ENCODE results near the gene DLGAP1. TPM values are rescaled to one million over a fixed set of nuclear protein-coding genes. Genes with fewer than 3 reads are reported as not detected.

DLGAP1 gene
- total and polyA plus RNA-seq, 2 of the 8 experiments (the other 6 are each of a cell fraction or from before 2014, with no cell fraction given) = 11.8 to 16.9 TPM

DNA sequence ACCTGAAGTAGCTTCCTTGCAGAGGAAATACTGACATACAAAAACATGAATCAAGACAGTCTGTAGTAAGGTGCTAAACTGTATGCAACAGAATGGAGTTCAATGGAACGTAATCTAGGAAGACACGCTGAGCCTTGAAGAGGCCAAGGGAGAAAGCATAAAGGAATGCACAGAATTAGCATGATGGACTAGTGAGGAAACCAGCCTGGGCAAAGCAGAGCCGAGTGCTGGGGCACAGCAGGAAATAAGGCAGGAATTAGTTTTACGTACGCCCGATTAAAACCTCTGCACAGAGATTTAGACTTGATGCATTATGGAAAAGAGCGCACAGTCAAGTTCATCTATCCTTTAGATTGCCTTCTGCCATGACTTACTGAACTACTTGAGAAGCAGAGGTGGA is 200.3 kb downstream of the DLGAP1 start:
- Histone ChIP-seq H3K4me2 (ENCODE audit: insufficient read depth in 1 of 2, low read depth in 2 of 2, low read length in 2 of 2) (no peak overlapping the region; a peak in 1 of 4 replicates), H4K5ac (ENCODE audit: insufficient read length, low read depth, low read length) (no peak overlapping the region)
- POLR2A ChIA-PET (ENCODE audit: partially characterized antibody) = no interaction called here
- TF ChIP-seq POU5F1 (IDR thresholded peaks at IDR 0.05; ENCODE audit: low read depth, low read length) = no peak
- no peak for TF ChIP-seq TCF12 (IDR thresholded peaks at IDR 0.05; ENCODE audit: low read depth, low read length)
- no peak for TF ChIP-seq HDAC6 (IDR thresholded peaks at IDR 0.05; ENCODE audit: low read depth, low read length)
- no peak for TF ChIP-seq CTBP2 (IDR thresholded peaks at IDR 0.05; ENCODE audit: borderline replicate concordance, insufficient read depth, insufficient read length, low read length)
- TF ChIP-seq SP1 (IDR thresholded peaks at IDR 0.05; ENCODE audit: low read depth, low read length) = no peak
- no peak for TF ChIP-seq CHD2 (IDR thresholded peaks at IDR 0.05; ENCODE audit: low read length)
- no peak for TF ChIP-seq BACH1 (IDR thresholded peaks at IDR 0.05; ENCODE audit: low read length)
- TF ChIP-seq EGR1 (IDR thresholded peaks at IDR 0.05; ENCODE audit: borderline replicate concordance, low read depth, low read length) = no peak
- TF ChIP-seq POLR2A (IDR thresholded peaks at IDR 0.05; ENCODE audit: control extremely low read depth in 1 of 2, low read depth in 2 of 2, low read length in 2 of 2) = no peak
- no peak for TF ChIP-seq ZNF274 (IDR thresholded peaks at IDR 0.05; ENCODE audit: borderline replicate concordance, extremely low read depth, low read length)
- no peak for TF ChIP-seq NANOG (IDR thresholded peaks at IDR 0.05; ENCODE audit: insufficient read depth, low read depth, low read length, poor library complexity, severe bottlenecking)
- TF ChIP-seq GTF2F1 (IDR thresholded peaks at IDR 0.05; ENCODE audit: borderline replicate concordance, low read depth, low read length) = no peak
- TF ChIP-seq, protein P1, sequence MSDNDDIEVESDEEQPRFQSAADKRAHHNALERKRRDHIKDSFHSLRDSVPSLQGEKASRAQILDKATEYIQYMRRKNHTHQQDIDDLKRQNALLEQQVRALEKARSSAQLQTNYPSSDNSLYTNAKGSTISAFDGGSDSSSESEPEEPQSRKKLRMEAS (IDR thresholded peaks at IDR 0.05) = no peak
- no peak for TF ChIP-seq TEAD4 (IDR thresholded peaks at IDR 0.05; ENCODE audit: low read depth, low read length)
- TF ChIP-seq TAF1 (IDR thresholded peaks at IDR 0.05; ENCODE audit: low read depth, low read length) = no peak

More for the DNA sequence above, 200.3 kb downstream of the DLGAP1 start:
- no peak overlapping the region for H4K8ac ChIP-seq (ENCODE audit: extremely low read depth, insufficient read depth, low read length)
- no peak overlapping the region for H3K18ac ChIP-seq (ENCODE audit: extremely low read depth, low read length)
- no peak overlapping the region for H2BK12ac ChIP-seq (ENCODE audit: low read depth, low read length)
- H3K23me2 ChIP-seq (ENCODE audit: low read depth, low read length) = no peaks in the 10 kb centered on the region
- no peak overlapping the region for H3K56ac ChIP-seq (replicated peaks; ENCODE audit: insufficient read length, low read depth, low read length)
- H2BK120ac ChIP-seq (replicated peaks; ENCODE audit: low read depth, low read length) = no peak overlapping the region
- FAIRE-seq (peak; percentile 62), DNase-seq (ENCODE audit: low read depth in 1 of 2, low spot score in 2 of 2) (no peak)
- no peak overlapping the region for H3K27ac ChIP-seq (ENCODE audit: low read depth, low read length)
- H2BK20ac ChIP-seq (ENCODE audit: low read length) = no peak overlapping the region
- no peak overlapping the region for H2BK5ac ChIP-seq (ENCODE audit: low read depth, low read length)
- no peak overlapping the region for H2AK5ac ChIP-seq (ENCODE audit: low read depth, low read length)
- H3K27me3 ChIP-seq (replicated peaks in 1 of 4; ENCODE audit: control insufficient read depth in 3 of 4, extremely low read depth in 1 of 4, insufficient read depth in 3 of 4, low read length in 3 of 4) = no peaks in the 10 kb centered on the region
- H3K4me1 ChIP-seq (replicated peaks in 1 of 4; ENCODE audit: control insufficient read depth in 3 of 4, insufficient read depth in 4 of 4, low read length in 3 of 4) = peaks cover 0 to 7% (median 4%) of the 10 kb centered on the region in 4 experiments; a peak in 3 of 7 replicates
- no peaks in the 10 kb centered on the region; the same call in 1 of the 2 replicates for H3K79me1 ChIP-seq (ENCODE audit: low read depth, low read length)
- no peak overlapping the region for H2BK15ac ChIP-seq (ENCODE audit: low read length)
- H3K9me3 ChIP-seq (ENCODE audit: insufficient read depth in 2 of 2, low read depth in 1 of 2, low read length in 1 of 2) = no peaks in the 10 kb centered on the region
- H3K14ac ChIP-seq (ENCODE audit: insufficient read length) = no peak overlapping the region
- peaks cover 2% of the 10 kb centered on the region in 2 experiments for H4K20me1 ChIP-seq (replicated peaks in 1 of 2; ENCODE audit: control insufficient read depth in 1 of 2, insufficient read depth in 2 of 2, low read length in 2 of 2)
- H3K4me3 ChIP-seq (ENCODE audit: extremely low read depth in 1 of 4, insufficient read depth in 2 of 4, low read depth in 3 of 4, low read length in 4 of 4) = no peak overlapping the region
- CTCF ChIA-PET (ENCODE audit: partially characterized antibody) = interaction anchor here (0.6 kb wide), 1 partner anchor 148 kb away, joined by 3 read pairs; no protein-coding TSS in a partner anchor
- no peak overlapping the region for H3K9ac ChIP-seq (replicated peaks in 1 of 4; ENCODE audit: extremely low read depth in 1 of 4, low read depth in 3 of 4, low read length in 3 of 4)
- H3K4ac ChIP-seq (replicated peaks; ENCODE audit: insufficient read length, low read depth, low read length) = no peak overlapping the region
- WGBS, 2 experiments (ENCODE audit: extremely low coverage in 1 of 2, insufficient coverage in 1 of 2, insufficient read length in 1 of 2, insufficient replicate concordance in 2 of 2, low coverage in 1 of 2, low lambda C conversion rate in 2 of 2, missing lambda C conversion rate in 1 of 2) = 77% methylated on average over 7 of the region's 7 CpGs; no CpG with 5 or more reads in 1 of the 2 experiments
- no peaks in the 10 kb centered on the region; a peak in 1 of 8 replicates for H3K36me3 ChIP-seq (ENCODE audit: control insufficient read depth in 2 of 4, insufficient read depth in 4 of 4, low read length in 3 of 4)
- H4K91ac ChIP-seq (replicated peaks; ENCODE audit: insufficient read length, low read length) = no peak overlapping the region
- no peaks in the 10 kb centered on the region for H3K79me2 ChIP-seq (ENCODE audit: control insufficient read depth in 1 of 2, insufficient read depth in 2 of 2, low read length in 2 of 2)
- H2AFZ ChIP-seq (ENCODE audit: low read length) = no peak overlapping the region
- no peak overlapping the region for H3K23ac ChIP-seq (ENCODE audit: insufficient read length)
